HS-27A (cell line): ENCODE measurements around the gene ARHGAP31.

ENCODE experiments used
- DNase-seq: peaks from one replicate; pipeline ENCODE4 v3.0.0-alpha.2; 2012; ENCODE audit warnings: low read depth, missing footprints

The ARHGAP31 gene

GRCh38 chr3:119382134-119382533, 88.0 kb downstream of the ARHGAP31 start:
- DNase-seq = no peak

GRCh38 chr3:119388577-119388976, 94.4 kb downstream of the ARHGAP31 start:
- DNase-seq = no peak

GRCh38 chr3:119395923-119396358, 101.8 kb downstream of the ARHGAP31 start:
- no peak for DNase-seq

- DNase-seq = no peak
Measured at GRCh38 chr3:119396870-119397269, 102.7 kb downstream of the ARHGAP31 start.

- no peak for DNase-seq
Measured at GRCh38 chr3:119400466-119400865, 106.3 kb downstream of the ARHGAP31 start.

GRCh38 chr3:119401069-119401468, 106.9 kb downstream of the ARHGAP31 start:
- no peak for DNase-seq

GRCh38 chr3:119401503-119402440, 107.6 kb downstream of the ARHGAP31 start:
- no peak for DNase-seq

- DNase-seq = no peak
Measured at GRCh38 chr3:119402791-119403190, 108.6 kb downstream of the ARHGAP31 start.

- no peak for DNase-seq
Measured at GRCh38 chr3:119403201-119403600, 109.0 kb downstream of the ARHGAP31 start.

GRCh38 chr3:119405315-119405714, 111.1 kb downstream of the ARHGAP31 start:
- DNase-seq = no peak

- no peak for DNase-seq
Measured at GRCh38 chr3:119408243-119408950, 114.2 kb downstream of the ARHGAP31 start.

GRCh38 chr3:119409844-119410243, 115.7 kb downstream of the ARHGAP31 start:
- DNase-seq = no peak

- DNase-seq = no peak
Measured at GRCh38 chr3:119413603-119414280, 119.6 kb downstream of the ARHGAP31 start.

GRCh38 chr3:119416873-119417272, 122.7 kb downstream of the ARHGAP31 start:
- DNase-seq = no peak

GRCh38 chr3:119417771-119418512, 123.8 kb downstream of the ARHGAP31 start:
- no peak for DNase-seq

GRCh38 chr3:119418641-119419040, 124.5 kb downstream of the ARHGAP31 start:
- no peak for DNase-seq

- no peak for DNase-seq
Measured at GRCh38 chr3:119420196-119420595, 126.0 kb downstream of the ARHGAP31 start.

- DNase-seq = no peak
Measured at GRCh38 chr3:119427669-119428068, 133.5 kb downstream of the ARHGAP31 start.

GRCh38 chr3:119428538-119428937, 134.4 kb downstream of the ARHGAP31 start:
- no peak for DNase-seq

GRCh38 chr3:119433613-119434325, 139.6 kb downstream of the ARHGAP31 start:
- no peak for DNase-seq

- no peak for DNase-seq
Measured at GRCh38 chr3:119434703-119435102, 140.5 kb downstream of the ARHGAP31 start.
